Testis (tissue), 2 donors: Measurements from ENCODE around the gene DCAF5.
A peak's percentile ranks its signal among the peaks of the same experiment; 100 is the strongest.

ENCODE experiments used
- CTCF ChIP-seq, 3 experiments: fragments of 450-650 bp in 2 of 3; fragments of 200-600 bp in 1 of 3; sonication (generic) in 1 of 3; IDR thresholded peaks; one replicate each; pipeline ENCODE4 v1.5.1; 2016 to 2019; ENCODE audit warnings: antibody characterized with exemption in 3 of 3, mild to moderate bottlenecking in 2 of 3, moderate library complexity in 1 of 3
- POLR2A ChIP-seq: fragments of 450-650 bp; IDR thresholded peaks from one replicate; pipeline ENCODE4 v1.6.1; 2017; ENCODE audit warnings: antibody characterized with exemption, mild to moderate bottlenecking, moderate library complexity

GRCh38 chr14:69107407-69108003 is 45.4 kb downstream of the DCAF5 start:
- peak; percentile 31 to 70 (median 52) for TF ChIP-seq CTCF (IDR thresholded peaks at IDR 0.05)
- no peak for TF ChIP-seq POLR2A
